ENCODE results near the gene DRAXIN.

DNA sequence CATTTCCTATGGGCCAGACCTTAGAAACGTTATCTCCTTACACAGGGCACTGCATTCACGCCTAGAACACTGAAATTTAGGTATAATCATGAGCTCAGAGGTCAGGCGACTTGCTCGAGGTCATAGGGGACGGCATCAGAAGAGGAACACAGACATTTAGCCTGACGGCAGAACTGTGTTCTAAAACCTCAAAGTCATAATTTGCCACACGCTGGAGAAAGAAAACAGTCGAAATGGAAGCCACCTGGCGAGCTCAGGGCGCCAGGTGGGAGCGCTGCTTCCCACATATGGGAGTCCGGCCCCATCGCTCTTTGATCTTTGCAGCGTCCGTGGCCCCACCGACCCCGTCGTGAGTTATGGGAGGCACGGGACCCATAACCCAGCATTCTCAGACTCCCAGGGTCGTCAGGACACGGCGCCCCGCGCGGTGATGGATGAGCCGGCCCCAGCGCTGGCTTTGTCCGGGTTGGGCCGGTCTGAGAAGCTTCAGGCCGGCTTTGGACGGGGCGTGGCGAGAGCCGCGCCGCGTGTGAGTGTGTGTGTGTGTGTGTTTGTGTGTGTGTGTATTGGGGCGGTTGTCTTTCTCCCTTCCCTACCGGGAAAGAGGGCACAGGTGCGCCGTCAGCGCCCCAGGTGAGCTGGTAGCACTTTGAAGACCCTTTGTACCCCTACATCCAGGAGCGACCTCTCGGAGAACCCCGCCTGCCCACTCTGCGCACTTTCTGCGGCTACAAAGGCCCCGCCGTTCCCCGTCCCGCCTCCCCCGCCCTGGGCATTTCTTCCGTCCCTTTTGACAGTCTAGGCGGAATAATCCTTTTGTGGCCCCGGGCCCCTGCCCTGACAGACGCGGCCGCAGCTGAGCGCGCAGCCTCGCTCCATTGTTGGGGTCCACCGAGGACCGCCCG is 861 bp upstream of the DRAXIN start:
- TF ChIP-seq, protein P1, sequence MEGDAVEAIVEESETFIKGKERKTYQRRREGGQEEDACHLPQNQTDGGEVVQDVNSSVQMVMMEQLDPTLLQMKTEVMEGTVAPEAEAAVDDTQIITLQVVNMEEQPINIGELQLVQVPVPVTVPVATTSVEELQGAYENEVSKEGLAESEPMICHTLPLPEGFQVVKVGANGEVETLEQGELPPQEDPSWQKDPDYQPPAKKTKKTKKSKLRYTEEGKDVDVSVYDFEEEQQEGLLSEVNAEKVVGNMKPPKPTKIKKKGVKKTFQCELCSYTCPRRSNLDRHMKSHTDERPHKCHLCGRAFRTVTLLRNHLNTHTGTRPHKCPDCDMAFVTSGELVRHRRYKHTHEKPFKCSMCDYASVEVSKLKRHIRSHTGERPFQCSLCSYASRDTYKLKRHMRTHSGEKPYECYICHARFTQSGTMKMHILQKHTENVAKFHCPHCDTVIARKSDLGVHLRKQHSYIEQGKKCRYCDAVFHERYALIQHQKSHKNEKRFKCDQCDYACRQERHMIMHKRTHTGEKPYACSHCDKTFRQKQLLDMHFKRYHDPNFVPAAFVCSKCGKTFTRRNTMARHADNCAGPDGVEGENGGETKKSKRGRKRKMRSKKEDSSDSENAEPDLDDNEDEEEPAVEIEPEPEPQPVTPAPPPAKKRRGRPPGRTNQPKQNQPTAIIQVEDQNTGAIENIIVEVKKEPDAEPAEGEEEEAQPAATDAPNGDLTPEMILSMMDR (IDR thresholded peaks at IDR 0.05), result no peak
- TF ChIP-seq POLR2A (IDR thresholded peaks at IDR 0.05), result no peak

All from body of pancreas (tissue), 4 donors.